Measurements from ENCODE around the gene DHX32.
"Not testable (repeated sequence)": the region's sequence is repeated elsewhere in the genome, so short reads cannot be mapped to it uniquely, and the experiment has no call there.

DNA sequence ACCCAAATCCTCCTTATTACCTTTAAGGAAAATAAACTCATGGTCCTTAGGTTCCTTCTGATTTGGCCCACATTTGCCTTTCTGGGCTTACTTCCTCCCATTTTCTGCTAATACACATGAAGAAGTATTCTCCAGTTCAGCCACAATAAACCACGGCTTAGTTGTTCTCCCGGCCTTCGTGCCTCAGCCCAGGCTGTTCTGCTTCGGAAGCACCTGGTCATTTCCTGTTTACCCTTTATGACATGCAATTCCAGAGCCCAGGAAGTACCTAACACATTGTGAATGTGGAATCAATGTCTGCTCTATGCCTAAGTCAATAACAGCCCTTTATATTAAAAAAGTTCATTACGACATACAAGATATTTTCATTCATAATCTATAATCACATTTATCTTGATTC is 11.3 kb upstream of the DHX32 start:
- TF ChIP-seq, protein P1, sequence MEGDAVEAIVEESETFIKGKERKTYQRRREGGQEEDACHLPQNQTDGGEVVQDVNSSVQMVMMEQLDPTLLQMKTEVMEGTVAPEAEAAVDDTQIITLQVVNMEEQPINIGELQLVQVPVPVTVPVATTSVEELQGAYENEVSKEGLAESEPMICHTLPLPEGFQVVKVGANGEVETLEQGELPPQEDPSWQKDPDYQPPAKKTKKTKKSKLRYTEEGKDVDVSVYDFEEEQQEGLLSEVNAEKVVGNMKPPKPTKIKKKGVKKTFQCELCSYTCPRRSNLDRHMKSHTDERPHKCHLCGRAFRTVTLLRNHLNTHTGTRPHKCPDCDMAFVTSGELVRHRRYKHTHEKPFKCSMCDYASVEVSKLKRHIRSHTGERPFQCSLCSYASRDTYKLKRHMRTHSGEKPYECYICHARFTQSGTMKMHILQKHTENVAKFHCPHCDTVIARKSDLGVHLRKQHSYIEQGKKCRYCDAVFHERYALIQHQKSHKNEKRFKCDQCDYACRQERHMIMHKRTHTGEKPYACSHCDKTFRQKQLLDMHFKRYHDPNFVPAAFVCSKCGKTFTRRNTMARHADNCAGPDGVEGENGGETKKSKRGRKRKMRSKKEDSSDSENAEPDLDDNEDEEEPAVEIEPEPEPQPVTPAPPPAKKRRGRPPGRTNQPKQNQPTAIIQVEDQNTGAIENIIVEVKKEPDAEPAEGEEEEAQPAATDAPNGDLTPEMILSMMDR (IDR thresholded peaks at IDR 0.05) = not testable (repeated sequence)
- not testable (repeated sequence) for TF ChIP-seq EZH2 (IDR thresholded peaks at IDR 0.05; ENCODE audit: borderline replicate concordance, insufficient read depth, low read depth, low read length, poor library complexity, severe bottlenecking)
